ENCODE measurements around the gene KLHL29. TPM values are rescaled to one million over a fixed set of nuclear protein-coding genes. Genes with fewer than 3 reads are reported as not detected.

Gene KLHL29
- total and polyA plus RNA-seq, 2 experiments from 2014 or later = 3.8 to 9.9 TPM

- H2AFZ ChIP-seq = no peak overlapping the region
- 79% methylated on average over 10 of the region's 10 CpGs for WGBS (ENCODE audit: low lambda C conversion rate, missing lambda C conversion rate)
- no peaks in the 10 kb centered on the region for H3K27me3 ChIP-seq
- no peaks in the 10 kb centered on the region for H3K79me2 ChIP-seq
- no peaks in the 10 kb centered on the region for H3K36me3 ChIP-seq (replicated peaks; ENCODE audit: insufficient read depth, low read depth)
- H3K4me3 ChIP-seq = no peak overlapping the region
- DNase-seq (ENCODE audit: low spot score) = peak; percentile 32
- no peaks in the 10 kb centered on the region for H3K9me2 ChIP-seq (replicated peaks; ENCODE audit: insufficient read depth)
- TF ChIP-seq EZH2phosphoT487 (IDR thresholded peaks at IDR 0.05; ENCODE audit: low read depth, severe bottlenecking, unreplicated experiment) = no peak
- TF ChIP-seq CTCF (IDR thresholded peaks at IDR 0.05; ENCODE audit: poor library complexity) = no peak
- TF ChIP-seq EZH2 (IDR thresholded peaks at IDR 0.05; ENCODE audit: borderline replicate concordance) = no peak
- H4K20me1 ChIP-seq (ENCODE audit: insufficient read depth, poor library complexity, severe bottlenecking) = no peaks in the 10 kb centered on the region
- H3K27ac ChIP-seq = no peak overlapping the region
- H3K9me3 ChIP-seq (ENCODE audit: low read depth) = no peaks in the 10 kb centered on the region
- peaks cover under 1% of the 10 kb centered on the region for H3K4me1 ChIP-seq (ENCODE audit: insufficient read depth)
- no peak overlapping the region for H3K4me2 ChIP-seq
These were observed 266.5 kb downstream of the KLHL29 start for GRCh38 chr2:23651187-23652080.

GRCh38 chr2:23653326-23653725 is 268.3 kb downstream of the KLHL29 start:
- no peak overlapping the region for H3K27ac ChIP-seq
- no peaks in the 10 kb centered on the region for H3K79me2 ChIP-seq
- no peak for TF ChIP-seq CTCF (IDR thresholded peaks at IDR 0.05; ENCODE audit: poor library complexity)
- H3K27me3 ChIP-seq = no peaks in the 10 kb centered on the region
- peaks cover 9% of the 10 kb centered on the region for H3K4me1 ChIP-seq (ENCODE audit: insufficient read depth)
- no peak overlapping the region for H2AFZ ChIP-seq
- no peak overlapping the region for H3K4me2 ChIP-seq
- 87% methylated on average over 7 of the region's 7 CpGs for WGBS (ENCODE audit: low lambda C conversion rate, missing lambda C conversion rate)
- no peak for DNase-seq (ENCODE audit: low spot score)
- H3K4me3 ChIP-seq = no peak overlapping the region
- H4K20me1 ChIP-seq (ENCODE audit: insufficient read depth, poor library complexity, severe bottlenecking) = no peaks in the 10 kb centered on the region
- no peaks in the 10 kb centered on the region for H3K9me2 ChIP-seq (replicated peaks; ENCODE audit: insufficient read depth)
- H3K36me3 ChIP-seq (replicated peaks; ENCODE audit: insufficient read depth, low read depth) = no peaks in the 10 kb centered on the region
- no peaks in the 10 kb centered on the region for H3K9me3 ChIP-seq (ENCODE audit: low read depth)

- Histone ChIP-seq H2AFZ (no peak overlapping the region), H3K4me2 (no peak overlapping the region), H3K27me3 (no peaks in the 10 kb centered on the region), H3K9me2 (replicated peaks; ENCODE audit: insufficient read depth) (no peaks in the 10 kb centered on the region), H3K9me3 (ENCODE audit: low read depth) (no peaks in the 10 kb centered on the region), H4K20me1 (ENCODE audit: insufficient read depth, poor library complexity, severe bottlenecking) (no peaks in the 10 kb centered on the region), H3K36me3 (replicated peaks; ENCODE audit: insufficient read depth, low read depth) (no peaks in the 10 kb centered on the region), H3K4me3 (no peak overlapping the region), H3K4me1 (ENCODE audit: insufficient read depth) (peaks cover 10% of the 10 kb centered on the region), H3K79me2 (no peaks in the 10 kb centered on the region), H3K27ac (no peak overlapping the region)
- no peak for DNase-seq (ENCODE audit: low spot score)
- TF ChIP-seq EZH2phosphoT487 (IDR thresholded peaks at IDR 0.05; ENCODE audit: low read depth, severe bottlenecking, unreplicated experiment) = no peak
- no peak for TF ChIP-seq EZH2 (IDR thresholded peaks at IDR 0.05; ENCODE audit: borderline replicate concordance)
- no peak for TF ChIP-seq CTCF (IDR thresholded peaks at IDR 0.05; ENCODE audit: poor library complexity)
- 96% methylated on average over 6 of the region's 6 CpGs for WGBS (ENCODE audit: low lambda C conversion rate, missing lambda C conversion rate)
These were observed 269.8 kb downstream of the KLHL29 start for GRCh38 chr2:23654756-23655155.

Data from hepatocyte (in vitro differentiated cells).